ENCODE measurements around the gene MYRIP.

Gene MYRIP

DNA sequence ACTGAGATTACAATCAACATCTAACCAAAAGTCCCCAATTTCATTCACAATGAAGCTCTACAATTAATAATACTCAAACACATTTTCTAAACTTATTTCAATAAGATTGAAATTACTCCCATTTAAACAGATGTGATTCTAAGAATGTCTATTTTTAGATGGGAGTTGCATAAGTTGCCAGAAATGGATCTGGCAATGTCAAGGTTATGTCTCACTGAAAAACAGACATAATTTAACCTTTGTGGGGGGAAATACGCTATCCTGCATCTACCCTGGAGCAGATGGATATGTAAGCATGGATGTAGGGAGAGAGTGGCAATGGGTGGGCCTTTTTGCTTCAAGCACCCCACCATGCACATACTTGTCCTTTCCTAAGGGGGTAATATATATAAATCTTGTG is 493.4 kb downstream of the MYRIP start:
- no peak for DNase-seq

GRCh38 chr3:40304352-40304751 is 494.9 kb downstream of the MYRIP start:
- DNase-seq, result no peak

GRCh38 chr3:40306336-40306735 is 496.9 kb downstream of the MYRIP start:
- no peak for DNase-seq

- no peak for DNase-seq
These were observed 497.8 kb downstream of the MYRIP start for GRCh38 chr3:40307176-40307575.

DNA sequence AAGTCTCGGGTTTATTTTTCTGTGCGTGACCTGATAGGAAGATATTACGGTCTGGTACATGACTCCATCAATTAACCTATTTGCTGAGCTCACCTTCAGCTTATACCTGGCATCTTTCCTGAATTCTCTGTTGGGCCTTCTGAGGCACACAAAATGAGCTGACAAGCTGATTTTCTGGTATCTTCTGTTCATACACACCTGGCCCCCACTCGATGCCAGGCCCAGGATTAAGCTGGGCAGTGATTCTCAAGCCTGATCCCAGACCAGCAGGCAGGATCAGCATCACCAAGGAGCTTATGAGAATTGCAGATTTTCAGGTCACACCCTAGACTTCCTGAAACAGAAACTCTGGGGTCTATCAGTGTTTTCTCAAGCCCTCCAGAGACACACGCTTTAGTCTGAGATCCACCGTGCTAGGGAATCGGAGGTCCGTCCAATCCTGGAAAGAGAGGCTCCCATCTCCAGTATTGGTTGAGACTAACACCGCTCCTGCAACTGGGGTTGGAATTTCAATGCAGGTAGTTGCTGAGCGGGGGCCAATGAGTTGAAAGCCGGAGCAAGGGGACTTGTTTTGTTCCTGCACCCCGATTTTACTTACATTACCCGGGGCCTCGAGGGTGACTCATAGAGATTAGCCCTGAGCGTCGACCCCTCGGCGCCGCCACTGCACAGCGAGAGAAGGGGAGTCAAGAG is 499.5 kb downstream of the MYRIP start:
- DNase-seq, result no peak

DNA sequence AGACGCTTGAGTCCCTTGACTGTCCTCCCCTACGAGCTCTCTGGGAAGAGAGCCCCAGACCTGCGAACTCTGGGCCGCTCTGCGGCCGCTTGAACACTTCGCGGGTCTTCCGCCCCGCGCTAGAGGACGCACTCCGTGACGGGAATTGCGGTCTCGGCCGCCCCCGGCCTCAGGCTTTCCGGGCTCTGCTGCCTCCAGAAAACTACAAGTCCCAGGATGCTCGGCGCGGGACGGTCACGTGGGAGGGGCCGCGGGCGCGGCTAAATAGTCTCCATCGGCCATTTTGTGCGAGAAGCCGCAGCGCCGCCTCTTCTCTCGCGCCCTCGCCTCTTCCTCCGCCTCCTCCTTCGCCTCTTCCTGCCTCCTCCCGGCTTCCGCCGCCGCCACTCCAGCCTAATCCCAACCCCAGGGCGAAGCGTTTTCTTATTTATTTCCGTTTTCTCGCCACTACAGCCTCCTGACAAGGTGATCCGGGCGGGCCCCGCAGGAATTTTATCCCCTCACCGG is 500.1 kb downstream of the MYRIP start, which contains the start of gene EIF1B:
Gene EIF1B, plus strand, starts transcription at position 290 of the 507 bp plus-strand sequence. CDS start 235 bp downstream, outside the sequence.
- peak; percentile 99 for DNase-seq
